HepG2 (cell line): ENCODE results near the gene CCDC180. TPM values are rescaled to one million over a fixed set of nuclear protein-coding genes. Genes with fewer than 3 reads are reported as not detected.

Experiments
- ATAC-seq: fragments of 200-7000 bp; cut with Tn5 transposase; 3 replicates; pipeline ENCODE4 v1.9.1; 2020; ENCODE audit warnings: mild to moderate bottlenecking, moderate library complexity
- BruUV-seq: library from RNA; stranded (reverse); fragments of 400-500 nt; replicated peaks from 2 replicates; lab custom pipeline; 2021; lab: Mats Ljungman, UMichigan
- CTCF ChIA-PET: fragments of 300-600 bp; formaldehyde crosslinking; extraction: SDS; loops from one replicate; lab custom pipeline; 2021; ENCODE audit warnings: low total read pairs, inconsistent platforms, low intra/inter-chr PET ratio; lab: Yijun Ruan, JAX
- POLR2A ChIA-PET: fragments of 350-600 bp; sonication (Branson Sonifier 250); formaldehyde crosslinking; loops from one replicate; lab custom pipeline; 2020; ENCODE audit warnings: antibody characterized with exemption, inconsistent platforms; lab: Yijun Ruan, JAX
- DNase-seq: peaks from one replicate; pipeline ENCODE4 v3.0.0-alpha.2; 2015; ENCODE audit warnings: low spot score
- FAIRE-seq: peaks from 3 replicates; lab custom pipeline; 2011; peaks lifted over from hg19 to GRCh38; lab: Jason Lieb, UNC
- H2AFZ ChIP-seq: one replicate; pipeline ENCODE4 v1.6.1; 2011; ENCODE audit warnings: low read length, inconsistent platforms
- H3K27ac ChIP-seq: fragments of 300-600 bp; 3 replicates; pipeline ENCODE4 v1.8.0; 2011; ENCODE audit warnings: mixed run types, mild to moderate bottlenecking, mixed read lengths, low read length, inconsistent platforms; ENCODE audit not compliant: insufficient read depth; ENCODE audit errors: extremely low read length
- H3K27me3 ChIP-seq, 2 experiments: fragments of 200-600 bp in 1 of 2; 2 replicates in 1 of 2; 3 replicates in 1 of 2; pipeline versions ENCODE4 v1.6.0 to v1.8.0; 2011; ENCODE audit warnings: low read length in 2 of 2, mild to moderate bottlenecking in 2 of 2, moderate library complexity in 2 of 2, inconsistent platforms in 1 of 2; ENCODE audit not compliant: insufficient read depth in 2 of 2, control insufficient read depth in 1 of 2
- H3K36me3 ChIP-seq, 2 experiments: fragments of 200-600 bp in 1 of 2; replicated peaks in 1 of 2; 2 replicates in 1 of 2; 3 replicates in 1 of 2; pipeline versions ENCODE4 v1.5.1 to v1.8.0; 2011; ENCODE audit warnings: low read length in 2 of 2, inconsistent platforms in 1 of 2; ENCODE audit not compliant: insufficient read depth in 2 of 2, control insufficient read depth in 1 of 2
- H3K4me1 ChIP-seq: 2 replicates; pipeline ENCODE4 v1.5.1; 2012; ENCODE audit warnings: low read length, inconsistent platforms; ENCODE audit not compliant: insufficient read depth
- H3K4me2 ChIP-seq: 2 replicates; pipeline ENCODE4 v1.6.0; 2011; ENCODE audit warnings: low read depth, low read length, inconsistent platforms
- H3K4me3 ChIP-seq, 3 experiments: fragments of 200-600 bp in 1 of 3; sonication (generic), shearing (Covaris generic) in 1 of 3; replicated peaks in 1 of 3; 2 replicates each; pipeline ENCODE4 v1.5.1; 2011 to 2016; ENCODE audit warnings: low read length in 3 of 3, inconsistent platforms in 2 of 3, low read depth in 2 of 3, mild to moderate bottlenecking in 2 of 3, control low read depth in 1 of 3, mixed read lengths in 1 of 3; ENCODE audit not compliant: insufficient read depth in 1 of 3
- H3K79me2 ChIP-seq: one replicate; pipeline ENCODE4 v1.6.1; 2011; ENCODE audit warnings: low read length, inconsistent platforms; ENCODE audit not compliant: insufficient read depth
- H3K9ac ChIP-seq: 2 replicates; pipeline ENCODE4 v1.6.0; 2011; ENCODE audit warnings: mild to moderate bottlenecking, low read depth, low read length, inconsistent platforms; ENCODE audit not compliant: insufficient read depth
- H3K9me3 ChIP-seq: 2 replicates; pipeline ENCODE4 v1.5.1; 2012; ENCODE audit warnings: mild to moderate bottlenecking, low read length
- H4K20me1 ChIP-seq: 2 replicates; pipeline ENCODE4 v1.6.0; 2011; ENCODE audit warnings: inconsistent platforms, mild to moderate bottlenecking, low read length, moderate library complexity; ENCODE audit not compliant: insufficient read depth
- ATF7 ChIP-seq, 2 experiments: fragments of 450-650 bp in 1 of 2; sonication (generic) in 1 of 2; formaldehyde crosslinking in 1 of 2; IDR thresholded peaks; 2 replicates each; pipeline versions ENCODE4 v1.4.0 to v1.6.1; 2016 to 2020; ENCODE audit warnings: antibody characterized with exemption in 1 of 2, mild to moderate bottlenecking in 1 of 2, missing genetic modification reagents in 1 of 2
- CEBPG ChIP-seq: IDR thresholded peaks from 2 replicates; pipeline ENCODE4 v1.6.1; 2016
- HES4 ChIP-seq: sonication (generic); formaldehyde crosslinking; IDR thresholded peaks from 2 replicates; pipeline ENCODE4 v1.9.0; 2021; ENCODE audit warnings: mild to moderate bottlenecking, missing genetic modification reagents, borderline replicate concordance
- STAT5B ChIP-seq: sonication (generic); formaldehyde crosslinking; IDR thresholded peaks from 2 replicates; pipeline ENCODE4 v1.4.0; 2020; ENCODE audit warnings: missing genetic modification reagents
- ZBTB21 ChIP-seq: sonication (generic); formaldehyde crosslinking; IDR thresholded peaks from 2 replicates; pipeline ENCODE4 v1.4.0; 2020; ENCODE audit warnings: missing genetic modification reagents
- ZNF260 ChIP-seq: sonication (generic); formaldehyde crosslinking; IDR thresholded peaks from 2 replicates; pipeline ENCODE4 v1.4.0; 2020; ENCODE audit warnings: missing genetic modification reagents, low read depth, mild to moderate bottlenecking, borderline replicate concordance
- ZNF574 ChIP-seq: sonication (generic); formaldehyde crosslinking; IDR thresholded peaks from 2 replicates; pipeline ENCODE4 v1.4.0; 2020; ENCODE audit warnings: missing genetic modification reagents
- WGBS: methylation state at CpG from one replicate; pipeline ENCODE4 v1.1.6; 2017; ENCODE audit warnings: low lambda C conversion rate; 5-methylcytosine and 5-hydroxymethylcytosine counted together
- in situ Hi-C: cut with HindIII; loops from 2 replicates; pipeline ENCODE4 v1.10.0; 2017; ENCODE audit warnings: low pct_unique_long_range_greater_than_20kb; ENCODE audit not compliant: extremely low pct_ligation_motif_present
- intact Hi-C: fragments of 100-400 bp; cut with micrococcal nuclease; formaldehyde crosslinking; loops from one replicate; pipeline ENCODE4 v1.10.0; 2022; ENCODE audit not compliant: unreplicated experiment
- polyA plus RNA-seq, 8 experiments: library from polyadenylated mRNA; depleted of rRNA in 3 of 8; stranded (reverse) in 7 of 8; unstranded in 1 of 8; fragments of >200 nt; fragmentation: Illumina TruSeq in 4 of 8; extraction: Trizol in 4 of 8; gene quantifications; 2 replicates each; pipeline versions ENCODE4 v1.2.1 to v1.2.3, GENCODE V29; 2011 to 2016; ENCODE audit warnings: low read depth in 4 of 8, missing spikeins in 1 of 8, mixed read lengths in 1 of 8; ENCODE audit not compliant: insufficient read depth in 1 of 8
- total RNA-seq, 5 experiments: library from RNA; depleted of rRNA; stranded (reverse); fragments of >200 nt; fragmentation: Illumina TruSeq; extraction: Trizol; gene quantifications; 2 replicates each; pipeline ENCODE4 v1.2.3, GENCODE V29; 2016; ENCODE audit warnings: low read depth in 1 of 5

Gene CCDC180
- total and polyA plus RNA-seq, 2 of the 13 experiments (the other 11 are each of a cell fraction or from before 2014, with no cell fraction given): 2.2 to 2.5 TPM

DNA sequence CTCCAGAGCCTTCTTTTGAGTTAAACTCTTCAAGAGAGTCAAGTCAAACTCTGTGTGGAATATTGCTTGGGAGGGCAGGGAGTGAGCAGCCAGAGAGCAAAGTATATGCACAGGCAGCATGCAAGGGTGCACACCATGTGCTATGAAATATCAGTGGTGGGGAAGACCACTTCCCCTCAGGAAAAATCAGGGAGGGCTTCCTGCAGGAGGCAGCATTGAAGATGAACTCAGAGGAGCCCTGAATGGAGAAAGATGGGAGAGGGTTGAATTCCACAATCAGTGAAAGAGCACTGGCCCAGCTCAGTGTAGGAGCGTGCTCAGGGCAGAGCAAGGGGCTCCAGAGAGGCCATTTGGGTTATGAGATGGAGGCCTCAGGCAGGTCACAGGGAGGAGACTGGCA, 41.9 kb downstream of the CCDC180 start:
- Histone ChIP-seq H3K36me3 (no peaks in the 10 kb centered on the region), H3K4me1 (peaks cover 10% of the 10 kb centered on the region), H2AFZ (no peak overlapping the region), H3K4me2 (no peak overlapping the region), H3K4me3 (no peak overlapping the region), H3K27ac (no peak overlapping the region), H3K27me3 (no peaks in the 10 kb centered on the region), H3K79me2 (no peaks in the 10 kb centered on the region), H4K20me1 (no peaks in the 10 kb centered on the region), H3K9ac (no peak overlapping the region), H3K9me3 (no peaks in the 10 kb centered on the region)
- in situ Hi-C loops (no loop called here), intact Hi-C loops (no loop called here)
- BruUV-seq: no TSS peak
- POLR2A ChIA-PET: no interaction called here
- FAIRE-seq (no peak), ATAC-seq (no peak), DNase-seq (no peak)
- CTCF ChIA-PET: no interaction called here
- no peak for TF ChIP-seq STAT5B
- TF ChIP-seq HES4 (CRISPR knock-in tag): no peak
- no peak for TF ChIP-seq ATF7 (IDR thresholded peaks at IDR 0.05)
- no peak for TF ChIP-seq ATF7 (CRISPR knock-in tag; IDR thresholded peaks at IDR 0.05)
- TF ChIP-seq ZNF574: no peak
- TF ChIP-seq ZBTB21: no peak
- TF ChIP-seq ZNF260 (CRISPR knock-in tag): no peak
- TF ChIP-seq CEBPG (CRISPR knock-in tag): no peak
- WGBS: 67% methylated on average over 1 of the region's 1 CpG
